Testis (tissue), 3 donors: ENCODE results near the gene XRCC1. TPM values are rescaled to one million over a fixed set of nuclear protein-coding genes. Genes with fewer than 3 reads are reported as not detected.

Experiments used
- DNase-seq: peaks from one replicate; pipeline ENCODE4 v3.0.0-alpha.2; 2019
- H3K27ac ChIP-seq, 2 donors: fragments of 200-600 bp; sonication (generic); one replicate each; pipeline ENCODE4 v1.5.1; 2019
- H3K27me3 ChIP-seq: fragments of 200-600 bp; sonication (generic); one replicate; pipeline ENCODE4 v1.5.1; 2019
- H3K36me3 ChIP-seq: fragments of 200-600 bp; sonication (generic); one replicate; pipeline ENCODE4 v1.5.1; 2017; ENCODE audit warnings: low read depth; ENCODE audit errors: missing control alignments
- H3K4me1 ChIP-seq: fragments of 200-600 bp; sonication (generic); one replicate; pipeline ENCODE4 v1.5.1; 2019
- H3K4me3 ChIP-seq, 2 donors: fragments of 200-600 bp; sonication (generic); one replicate each; pipeline ENCODE4 v1.5.1; 2017 to 2019
- H3K9me3 ChIP-seq: fragments of 200-600 bp; sonication (generic); one replicate; pipeline ENCODE4 v1.5.1; 2017
- CTCF ChIP-seq, 3 experiments: fragments of 450-650 bp in 2 of 3; fragments of 200-600 bp in 1 of 3; sonication (generic) in 1 of 3; IDR thresholded peaks; one replicate each; pipeline ENCODE4 v1.5.1; 2016 to 2019; ENCODE audit warnings: antibody characterized with exemption in 3 of 3, mild to moderate bottlenecking in 2 of 3, moderate library complexity in 1 of 3
- POLR2A ChIP-seq: fragments of 450-650 bp; IDR thresholded peaks from one replicate; pipeline ENCODE4 v1.6.1; 2017; ENCODE audit warnings: antibody characterized with exemption, mild to moderate bottlenecking, moderate library complexity
- WGBS, 2 donors: methylation state at CpG; one replicate each; pipeline ENCODE4 v1.1.5; 2018; 5-methylcytosine and 5-hydroxymethylcytosine counted together
- intact Hi-C: fragments of 100-400 bp; cut with DNase I; formaldehyde crosslinking; loops from one replicate; pipeline ENCODE4 v1.15.1; 2023; ENCODE audit warnings: low total_unique reads
- polyA plus RNA-seq: library from polyadenylated mRNA; stranded (reverse); fragments of 350-450 nt; fragmentation: Illumina TruSeq; extraction: RNeasy Lipid Tissue Mini Kit (QIAGEN cat#74804); gene quantifications from one replicate; pipeline ENCODE4 v1.2.3, GENCODE V29; 2014; ENCODE audit warnings: low read depth, low replicate concordance; ENCODE audit not compliant: insufficient read depth
- total RNA-seq, 2 donors: library from RNA; depleted of rRNA; stranded (reverse); fragments of >200 nt; gene quantifications; one replicate each; pipeline ENCODE4 v1.2.3, GENCODE V29; 2016

XRCC1 gene
- total and polyA plus RNA-seq, 3 donors from 2014 or later: 40.6 to 49.1 (median 44.8) TPM

DNA sequence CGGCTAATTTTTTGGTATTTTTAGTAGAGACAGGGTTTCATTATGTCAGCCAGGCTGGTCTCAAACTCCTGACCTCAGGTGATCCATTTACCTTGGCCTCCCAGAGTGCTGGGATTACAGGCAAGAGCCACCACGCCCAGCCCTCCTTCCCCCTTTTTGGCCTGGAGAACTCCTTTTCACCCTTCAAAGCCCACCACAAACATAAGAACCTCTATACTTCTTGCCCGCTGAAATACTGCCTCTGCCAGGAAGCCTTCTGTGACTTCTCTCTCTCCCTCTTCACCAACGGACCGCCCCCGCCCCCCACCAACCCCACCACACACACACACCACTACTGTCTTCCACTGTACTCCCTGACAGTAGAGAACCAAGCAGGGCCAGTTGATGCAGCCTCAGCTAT is 41.6 kb upstream of the XRCC1 start:
- DNase-seq: no peak
- Histone ChIP-seq H3K27me3 (no peaks in the 10 kb centered on the region), H3K4me1 (peaks cover 4% of the 10 kb centered on the region), H3K36me3 (no peaks in the 10 kb centered on the region), H3K9me3 (no peaks in the 10 kb centered on the region), H3K4me3 (no peak overlapping the region), H3K27ac (no peak overlapping the region)
- 78 to 83% methylated on average over 6 of the region's 6 CpGs for WGBS, 2 donors
- intact Hi-C loops: no loop called here
- TF ChIP-seq POLR2A: no peak
- no peak for TF ChIP-seq CTCF (IDR thresholded peaks at IDR 0.05)

DNA sequence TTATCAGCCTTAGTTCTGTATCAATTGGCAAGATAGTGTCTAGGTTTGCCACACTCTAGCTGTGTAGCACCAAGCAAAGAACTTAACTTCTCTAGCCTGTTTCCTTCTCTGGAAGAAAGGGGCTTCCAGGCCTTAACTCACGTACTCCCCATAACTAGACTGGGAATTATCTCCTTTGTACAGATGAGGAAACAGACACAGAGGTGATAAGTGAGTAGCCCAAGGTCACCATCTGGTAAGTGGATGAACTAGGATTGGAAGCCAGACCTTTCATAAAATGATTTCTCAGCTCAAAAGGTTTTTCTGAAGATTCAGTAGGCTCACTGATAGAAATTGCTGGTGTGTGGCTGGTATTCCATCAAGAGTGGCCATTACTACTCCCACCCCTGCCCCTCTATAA is 41.0 kb upstream of the XRCC1 start:
- Histone ChIP-seq H3K4me3 (no peak overlapping the region), H3K4me1 (peaks cover 4% of the 10 kb centered on the region), H3K9me3 (no peaks in the 10 kb centered on the region), H3K27me3 (no peaks in the 10 kb centered on the region), H3K36me3 (no peaks in the 10 kb centered on the region), H3K27ac (no peak overlapping the region)
- DNase-seq: no peak
- intact Hi-C loops: no loop called here
- TF ChIP-seq CTCF (IDR thresholded peaks at IDR 0.05): no peak
- no peak for TF ChIP-seq POLR2A
- 48 to 52% methylated on average over 1 of the region's 1 CpG for WGBS, 2 donors

DNA sequence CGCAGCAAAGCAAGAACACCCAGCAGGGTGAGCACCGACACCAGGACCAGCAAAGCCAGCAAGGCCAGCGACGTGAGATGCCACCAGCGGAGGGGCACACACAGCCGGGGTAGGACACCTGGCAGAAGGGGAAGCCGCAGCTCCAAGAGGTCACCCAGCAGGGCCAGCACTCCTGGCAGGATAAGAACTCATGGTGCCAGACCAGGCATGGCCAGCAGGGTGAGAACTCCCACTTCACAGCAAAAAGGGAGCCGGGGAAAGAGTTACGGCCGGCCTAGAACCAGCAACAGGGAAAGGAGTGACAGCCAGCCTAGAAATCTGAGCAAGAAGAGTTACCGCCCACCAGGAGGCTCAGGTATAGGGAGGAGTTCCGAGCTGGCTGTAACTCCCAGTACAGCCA is 37.0 kb upstream of the XRCC1 start:
- Histone ChIP-seq H3K27ac (no peak overlapping the region), H3K9me3 (no peaks in the 10 kb centered on the region), H3K27me3 (no peaks in the 10 kb centered on the region), H3K4me1 (peaks cover 4% of the 10 kb centered on the region), H3K36me3 (no peaks in the 10 kb centered on the region), H3K4me3 (no peak overlapping the region)
- intact Hi-C loops: no loop called here
- no peak for DNase-seq
- 87 to 93% methylated on average over 10 to 12 of the region's 12 CpGs for WGBS, 2 donors
- TF ChIP-seq POLR2A (no peak), CTCF (IDR thresholded peaks at IDR 0.05) (no peak)

GRCh38 chr19:43611788-43612187 is 36.5 kb upstream of the XRCC1 start, which contains the start of gene SRRM5:
Gene SRRM5 (plus strand): TSS chr19:43612088. CDS start chr19:43612122, 34 bp downstream.
- WGBS, 2 donors: 82 to 96% methylated on average over 3 of the region's 3 CpGs
- Histone ChIP-seq H3K27ac (no peak within 1 kb of the TSS), H3K4me1 (peaks cover 4% of the 10 kb centered on the region), H3K36me3 (no peaks in the 10 kb centered on the region), H3K4me3 (no peak within 1 kb of the TSS), H3K9me3 (no peaks in the 10 kb centered on the region), H3K27me3 (no peaks in the 10 kb centered on the region)
- intact Hi-C loops: no loop called here
- TF ChIP-seq POLR2A: no peak
- no peak for TF ChIP-seq CTCF (IDR thresholded peaks at IDR 0.05)
- no peak for DNase-seq

DNA sequence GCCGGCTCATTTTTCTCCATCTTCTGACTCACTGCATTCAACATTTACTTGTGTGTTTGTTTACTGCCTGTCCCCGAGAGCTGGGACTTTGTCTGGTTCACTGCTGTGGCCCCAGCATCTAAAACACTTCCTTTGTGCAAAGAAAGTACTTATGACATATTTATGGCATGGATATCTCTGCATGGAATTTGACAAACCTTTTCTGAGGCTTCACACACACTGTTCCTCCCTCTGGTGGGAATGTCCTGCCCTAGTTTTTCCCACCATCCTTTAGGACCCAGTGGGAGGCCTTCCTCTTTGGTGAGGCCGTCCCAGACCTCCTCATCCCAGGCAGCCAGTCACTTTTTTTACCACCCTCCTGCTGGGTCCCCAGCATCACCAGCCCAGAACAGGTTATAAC is 35.2 kb upstream of the XRCC1 start:
- no peaks in the 10 kb centered on the region for H3K27me3 ChIP-seq
- DNase-seq: no peak
- H3K36me3 ChIP-seq: no peaks in the 10 kb centered on the region
- H3K9me3 ChIP-seq: no peaks in the 10 kb centered on the region
- intact Hi-C loops: no loop called here
- TF ChIP-seq POLR2A: no peak
- no peak for TF ChIP-seq CTCF (IDR thresholded peaks at IDR 0.05)
- no peak overlapping the region for H3K27ac ChIP-seq
- 52 to 65% methylated on average over 3 of the region's 3 CpGs for WGBS, 2 donors
- no peak overlapping the region for H3K4me3 ChIP-seq
- no peaks in the 10 kb centered on the region for H3K4me1 ChIP-seq
